Muscle of leg (tissue), 9 donors: ENCODE results near the gene PEX12. TPM values are rescaled to one million over a fixed set of nuclear protein-coding genes. Genes with fewer than 3 reads are reported as not detected.

ENCODE experiments used
- polyA plus RNA-seq, 8 donors: library from polyadenylated mRNA; unstranded; fragments of 120-200 nt; gene quantifications; one replicate each; pipeline versions ENCODE4 v1.2.1 to v1.2.3, GENCODE V29; 2013; ENCODE audit warnings: inconsistent platforms in 1 of 8, low replicate concordance in 1 of 8; ENCODE audit not compliant: insufficient read length in 8 of 8, insufficient read depth in 1 of 8
- total RNA-seq: library from RNA; stranded (reverse); fragments of 120-200 nt; gene quantifications from one replicate; pipeline ENCODE4 v1.2.4, GENCODE V29; 2013

The PEX12 gene
- total and polyA plus RNA-seq, 9 donors: 6.1 to 9.1 (median 7.5) TPM

Other genes with a start within 250 kb of the PEX12 start
- 13.6 TPM for gene SLFN11, start 204.9 kb downstream of the PEX12 start, total RNA-seq
- 10 to 100 TPM in 2 of 8 donors, 1 to 10 TPM in 6; 6.8 to 19.8 (median 8.0) TPM for gene SLFN11, start 204.9 kb downstream of the PEX12 start, polyA plus RNA-seq
- 11.5 TPM for gene SLFN12, start 146.1 kb downstream of the PEX12 start, total RNA-seq
- gene SLFN12, start 146.1 kb downstream of the PEX12 start, polyA plus RNA-seq: 10 to 100 TPM in 1 of 8 donors, 1 to 10 TPM in 7; 4.2 to 10.5 (median 6.9) TPM
- gene SLFN13, start 129.8 kb downstream of the PEX12 start, total RNA-seq: 2.7 TPM
- gene SLFN13, start 129.8 kb downstream of the PEX12 start, polyA plus RNA-seq: 1 to 10 TPM; 1.8 to 9.4 (median 2.8) TPM
- 0.13 TPM for gene SLFN12L, start 40.9 kb downstream of the PEX12 start, total RNA-seq
- gene SLFN12L, start 40.9 kb downstream of the PEX12 start, polyA plus RNA-seq: under 1 TPM; 0.06 to 0.57 (median 0.11) TPM
- gene SLFN14, start 17.8 kb downstream of the PEX12 start, total RNA-seq: 0.22 TPM
- under 1 TPM; 0.07 to 0.32 (median 0.18) TPM for gene SLFN14, start 17.8 kb downstream of the PEX12 start, polyA plus RNA-seq
- 45.4 TPM for gene AP2B1, start 8.8 kb upstream of the PEX12 start, total RNA-seq
- gene AP2B1, start 8.8 kb upstream of the PEX12 start, polyA plus RNA-seq: 10 to 100 TPM; 65.0 to 92.9 (median 75.9) TPM
- gene RASL10B, start 153.1 kb upstream of the PEX12 start, total RNA-seq: 1.9 TPM
- gene RASL10B, start 153.1 kb upstream of the PEX12 start, polyA plus RNA-seq: 1 to 10 TPM; 3.1 to 5.1 (median 4.2) TPM
- gene GAS2L2, start 174.7 kb upstream of the PEX12 start, total RNA-seq: 0.04 TPM
- gene GAS2L2, start 174.7 kb upstream of the PEX12 start, polyA plus RNA-seq: not detected
- gene C17orf50, start 182.3 kb upstream of the PEX12 start, total RNA-seq: not detected
- not detected for gene C17orf50, start 182.3 kb upstream of the PEX12 start, polyA plus RNA-seq
- gene MMP28, start 217.1 kb upstream of the PEX12 start, total RNA-seq: 3.5 TPM
- 1 to 10 TPM; 1.9 to 4.3 (median 3.5) TPM for gene MMP28, start 217.1 kb upstream of the PEX12 start, polyA plus RNA-seq
- gene TAF15, start 230.9 kb upstream of the PEX12 start, total RNA-seq: 26.9 TPM
- gene TAF15, start 230.9 kb upstream of the PEX12 start, polyA plus RNA-seq: 100 to 1,000 TPM; 118 to 162 (median 142) TPM